Stimulated activated CD4-positive, alpha-beta T cell treated with anti-CD3 and anti-CD28 coated beads, Interleukin-4, amount 100 ng/mL, for 4 hours (primary cell): Measurements from ENCODE around the gene PNKP.

Source experiments
- DNase-seq, 2 experiments: peaks; one replicate each; pipeline ENCODE4 v3.0.0-alpha.2; 2020

Gene PNKP

GRCh38 chr19:49874503-49875157, 7.3 kb upstream of the PNKP start:
- DNase-seq, result no peak

GRCh38 chr19:49873834-49874233, 6.5 kb upstream of the PNKP start:
- no peak for DNase-seq

- no peak for DNase-seq
These were observed 5.7 kb upstream of the PNKP start for GRCh38 chr19:49873129-49873521.

- no peak for DNase-seq
These were observed 5.1 kb upstream of the PNKP start for GRCh38 chr19:49872245-49873128.

GRCh38 chr19:49871349-49871985, 4.1 kb upstream of the PNKP start:
- no peak for DNase-seq

GRCh38 chr19:49870309-49870901, 3.0 kb upstream of the PNKP start:
- no peak for DNase-seq

GRCh38 chr19:49869484-49870308, 2.3 kb upstream of the PNKP start:
- DNase-seq, result peak; percentile 81 to 85

- DNase-seq, result peak in 1 of 2 experiments; percentile 72
These were observed 1.7 kb upstream of the PNKP start for GRCh38 chr19:49869009-49869483.

- DNase-seq, result no peak
These were observed 2.5 kb downstream of the PNKP start for GRCh38 chr19:49864890-49865289.

- no peak for DNase-seq
These were observed 3.4 kb downstream of the PNKP start for GRCh38 chr19:49863935-49864320.

- no peak for DNase-seq
These were observed 4.0 kb downstream of the PNKP start for GRCh38 chr19:49863254-49863934.

GRCh38 chr19:49862391-49863253, 4.8 kb downstream of the PNKP start:
- DNase-seq, result no peak

GRCh38 chr19:49861541-49862378, 5.6 kb downstream of the PNKP start:
- DNase-seq, result no peak

- no peak for DNase-seq
These were observed 6.3 kb downstream of the PNKP start for GRCh38 chr19:49861107-49861506.

GRCh38 chr19:49860336-49861102, 6.9 kb downstream of the PNKP start:
- DNase-seq, result no peak

GRCh38 chr19:49859682-49860335, 7.6 kb downstream of the PNKP start:
- no peak for DNase-seq

- DNase-seq, result no peak
These were observed 9.0 kb downstream of the PNKP start for GRCh38 chr19:49858088-49858985.

- DNase-seq, result no peak
These were observed 9.6 kb downstream of the PNKP start for GRCh38 chr19:49857838-49858087.
